Activated CD4-positive, alpha-beta T cell treated with anti-CD3 and anti-CD28 coated beads, Interleukin-2, Interleukin-4, amounts not matched to agents 100 ng/mL and 50 ng/mL, durations not matched to agents 16 hours and 8 hours (primary cell): Measurements from ENCODE around the gene REEP1.
"Not testable (repeated sequence)": the region's sequence is repeated elsewhere in the genome, so short reads cannot be mapped to it uniquely, and the experiment has no call there.

Source experiments
- DNase-seq: peaks from one replicate; pipeline ENCODE4 v3.0.0-alpha.2; 2020; ENCODE audit warnings: low spot score

The REEP1 gene

GRCh38 chr2:86283411-86284030 lies 53.9 kb downstream of the REEP1 start:
- DNase-seq: no peak

- DNase-seq: no peak
Observed at GRCh38 chr2:86281066-86281700, 56.2 kb downstream of the REEP1 start.

DNA sequence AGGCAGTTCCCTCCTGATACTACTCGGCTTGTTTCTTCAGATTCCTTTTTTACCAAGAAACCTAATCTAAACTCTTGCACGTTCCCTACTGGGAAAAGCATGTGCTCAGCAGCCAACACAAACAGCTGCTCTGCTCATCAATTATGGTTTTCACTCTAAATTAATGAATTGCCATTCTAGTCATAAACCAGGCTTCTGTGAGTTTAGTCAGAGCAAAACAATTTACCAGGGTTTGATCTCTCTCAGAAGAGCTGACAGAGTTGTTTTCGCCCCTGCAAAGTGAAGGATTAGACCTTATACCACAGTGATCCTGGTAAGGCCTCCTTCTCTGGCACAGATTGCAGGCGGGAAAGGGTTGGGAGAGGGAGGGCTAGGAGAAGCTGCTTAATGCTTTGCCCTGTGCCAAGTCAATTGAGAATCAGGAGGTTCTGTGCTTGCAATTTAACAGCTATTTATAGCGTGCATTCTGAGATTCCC lies 57.2 kb downstream of the REEP1 start:
- DNase-seq: no peak

- DNase-seq: no peak
Observed at GRCh38 chr2:86275962-86276361, 61.5 kb downstream of the REEP1 start.

DNA sequence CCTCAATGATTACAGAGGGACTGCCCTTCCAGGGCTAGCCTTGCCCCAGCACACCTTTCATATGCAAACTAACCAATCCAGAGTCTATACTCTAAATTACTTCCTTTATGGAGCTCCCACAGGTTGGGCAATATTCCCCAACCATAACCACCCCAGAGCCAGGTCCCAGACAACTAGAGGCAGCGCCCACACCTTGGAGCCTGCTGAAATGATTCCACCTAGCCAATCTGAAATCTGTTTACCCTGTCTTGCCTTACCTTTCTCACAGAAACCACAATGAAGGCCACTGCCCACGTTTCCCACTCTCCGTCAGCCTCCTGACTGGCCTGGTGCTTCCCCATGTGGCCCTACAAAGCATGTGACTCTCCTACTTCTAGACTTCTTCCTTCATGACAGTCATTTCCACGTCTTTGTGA lies 62.0 kb downstream of the REEP1 start:
- no peak for DNase-seq

DNA sequence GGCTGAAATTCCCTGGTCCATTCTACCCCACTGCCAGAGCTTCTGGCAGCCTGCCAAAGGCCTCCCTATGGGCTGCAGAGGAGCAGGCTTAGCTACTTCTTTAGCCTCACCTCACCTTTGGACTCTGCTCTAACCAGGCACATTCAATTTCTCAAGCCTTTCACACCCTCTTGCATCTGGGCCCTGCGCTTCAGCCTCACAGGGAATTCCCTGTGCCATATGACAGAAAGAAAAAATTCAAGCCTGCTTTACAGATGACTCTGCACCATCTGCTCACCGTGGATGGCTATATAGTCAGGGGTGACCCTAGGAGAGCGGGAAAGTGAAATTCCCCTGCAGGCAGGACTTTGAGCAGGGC lies 62.5 kb downstream of the REEP1 start:
- DNase-seq: no peak

DNA sequence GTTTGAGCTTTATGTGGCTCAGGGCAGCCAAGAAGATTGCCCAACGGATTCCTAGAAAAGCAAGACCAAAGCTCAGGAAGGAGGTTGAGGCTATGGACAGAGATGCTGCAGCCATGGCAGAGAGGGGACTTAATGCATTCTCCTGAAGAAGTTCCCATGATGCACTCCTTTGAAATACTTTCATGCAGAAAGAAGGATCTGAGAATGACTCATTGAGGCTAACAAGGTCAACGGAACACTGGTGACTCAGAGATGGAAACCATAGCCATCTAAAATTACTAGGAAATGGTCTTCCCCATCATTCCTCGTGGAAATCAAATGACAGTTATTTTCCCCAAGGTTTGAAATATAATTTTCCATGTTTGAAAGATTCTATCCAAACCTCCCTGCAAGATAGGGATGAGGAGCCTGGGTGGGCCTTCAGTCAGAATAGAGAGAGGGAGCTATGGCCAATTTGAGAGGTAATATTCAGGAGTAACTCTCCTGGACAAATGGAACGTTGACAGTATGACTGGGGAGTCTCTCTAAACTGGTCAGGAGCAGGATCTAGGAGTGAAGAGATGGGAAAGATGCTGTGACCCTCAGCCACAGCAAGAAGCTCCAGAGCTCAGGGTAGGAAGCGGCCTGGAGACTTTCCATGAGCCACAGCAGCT lies 63.0 kb downstream of the REEP1 start:
- DNase-seq: peak; percentile 58

GRCh38 chr2:86272111-86272510 lies 65.3 kb downstream of the REEP1 start:
- DNase-seq: no peak

DNA sequence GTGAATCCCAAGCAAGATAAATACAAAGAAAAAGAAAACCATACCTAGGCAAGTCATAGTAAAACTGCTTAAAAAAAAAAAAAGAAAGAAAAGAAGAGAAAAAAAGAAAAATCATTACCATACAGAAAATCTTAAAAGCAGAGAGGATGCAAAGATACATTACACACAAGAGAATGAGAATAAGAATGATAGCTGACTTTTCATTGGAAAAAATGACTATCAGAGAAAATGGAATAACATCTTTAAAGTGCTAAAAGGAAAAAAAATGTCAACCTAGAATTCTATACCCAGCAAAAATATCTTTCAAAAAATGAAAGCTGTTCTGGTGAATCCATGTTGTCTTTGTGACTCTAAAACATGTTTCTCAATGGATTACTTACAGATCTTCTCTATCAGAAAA lies 66.2 kb downstream of the REEP1 start:
- no peak for DNase-seq

- DNase-seq: no peak
Observed at GRCh38 chr2:86263956-86264355, 73.5 kb downstream of the REEP1 start.

GRCh38 chr2:86260978-86261377 lies 76.4 kb downstream of the REEP1 start:
- no peak for DNase-seq

- no peak for DNase-seq
Observed at GRCh38 chr2:86258106-86258505, 79.3 kb downstream of the REEP1 start.

- DNase-seq: no peak
Observed at GRCh38 chr2:86256982-86257381, 80.4 kb downstream of the REEP1 start.

- DNase-seq: no peak
Observed at GRCh38 chr2:86256300-86256699, 81.1 kb downstream of the REEP1 start.

DNA sequence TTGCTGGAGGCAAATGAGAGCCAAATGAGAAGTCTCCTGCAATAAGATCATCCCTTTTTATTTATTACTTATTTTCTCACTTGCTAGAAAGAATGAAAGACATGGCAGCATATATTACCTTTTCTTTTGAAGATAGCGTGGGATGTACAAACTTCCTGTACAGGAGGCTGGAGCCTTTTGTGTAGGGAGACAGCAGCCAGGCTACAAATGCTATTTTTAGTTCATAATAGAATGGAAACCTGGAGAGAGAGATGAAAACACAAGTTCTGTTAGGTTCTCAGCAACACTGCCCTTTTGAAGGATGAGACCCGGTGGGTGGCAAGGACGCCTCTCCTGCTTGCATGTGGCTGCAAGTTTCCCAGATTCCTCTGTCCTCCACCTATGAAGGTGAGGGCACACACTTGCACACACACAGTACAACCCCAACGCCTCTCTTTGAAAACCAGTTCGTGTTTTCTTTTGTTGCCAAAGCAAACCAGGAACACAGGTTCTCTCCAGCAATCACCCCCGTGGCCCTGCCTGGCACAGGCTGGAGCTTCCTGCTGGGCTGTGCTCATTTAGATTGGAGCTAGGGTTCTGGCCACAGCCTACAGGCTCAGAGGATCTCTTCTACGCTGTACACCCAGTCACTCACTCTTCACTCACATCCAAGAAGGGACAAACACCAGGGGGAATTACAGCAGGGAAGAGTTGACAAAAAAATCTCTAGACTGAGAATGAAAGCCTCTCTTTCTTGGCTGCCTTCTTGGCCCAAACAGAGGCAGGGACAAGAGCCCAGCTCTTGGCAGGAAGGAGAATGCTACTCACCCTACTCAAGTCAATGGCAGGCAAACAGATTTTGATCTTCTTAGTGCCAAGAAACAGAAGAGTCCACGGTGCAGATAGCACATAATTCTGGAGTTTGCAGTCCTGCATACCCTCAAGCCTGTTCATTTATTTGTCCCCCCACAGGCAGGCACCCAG lies 82.6 kb downstream of the REEP1 start:
- no peak for DNase-seq

- DNase-seq: no peak
Observed at GRCh38 chr2:86253424-86253823, 84.0 kb downstream of the REEP1 start.

GRCh38 chr2:86251840-86252266 lies 85.6 kb downstream of the REEP1 start:
- DNase-seq: no peak

- no peak for DNase-seq
Observed at GRCh38 chr2:86249579-86250391, 87.6 kb downstream of the REEP1 start.

DNA sequence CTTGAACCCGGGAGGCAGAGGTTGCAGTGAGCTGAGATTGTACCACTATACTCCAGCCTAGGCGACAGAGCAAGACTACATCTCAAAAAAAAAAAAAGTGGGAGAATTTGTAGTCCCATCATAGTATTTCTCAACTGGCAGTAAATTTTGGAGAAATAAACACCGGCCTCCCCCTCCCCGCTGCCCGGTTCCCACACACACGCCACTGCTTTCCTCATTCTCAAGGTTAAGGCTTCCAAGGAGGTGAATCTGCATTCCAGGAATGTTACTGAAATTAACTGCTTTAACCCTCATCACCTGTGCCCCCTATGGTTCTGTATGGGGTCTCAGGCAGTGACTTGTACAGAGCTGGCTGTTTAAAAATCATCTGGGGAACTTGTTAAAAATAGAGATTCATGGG lies 88.2 kb downstream of the REEP1 start:
- DNase-seq: no peak

GRCh38 chr2:86245222-86245621 lies 92.2 kb downstream of the REEP1 start:
- DNase-seq: not testable (repeated sequence)

DNA sequence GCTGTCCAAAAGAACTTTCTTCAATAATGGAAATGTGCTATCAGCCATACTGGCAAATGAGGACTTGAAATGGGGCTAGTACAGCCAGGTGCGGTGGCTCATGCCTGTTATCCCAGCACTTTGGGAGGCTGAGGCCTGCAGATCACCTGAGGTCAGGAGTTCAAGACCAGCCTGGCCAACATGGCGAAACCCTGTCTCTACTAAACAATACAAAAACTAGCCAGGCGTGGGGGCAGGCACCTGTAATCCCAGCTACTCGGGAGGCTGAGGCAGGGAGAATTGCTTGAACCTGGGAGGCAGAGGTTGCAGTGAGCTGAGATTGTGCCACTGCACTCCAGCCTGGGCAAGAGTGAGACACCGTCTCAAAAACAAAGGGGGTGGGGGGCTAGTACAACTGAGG lies 92.6 kb downstream of the REEP1 start:
- DNase-seq: not testable (repeated sequence)
